DND-41 (cell line): ENCODE results near the gene AK5.

Source experiments
- EZH2 ChIP-seq: IDR thresholded peaks from 3 replicates; pipeline ENCODE4 v1.6.1; 2012; ENCODE audit warnings: borderline replicate concordance, low read depth, mild to moderate bottlenecking, moderate library complexity, low read length, inconsistent platforms; ENCODE audit not compliant: severe bottlenecking
- TF ChIP-seq, protein P1 (sequence below): IDR thresholded peaks from 2 replicates; pipeline ENCODE4 v1.5.1; 2012; ENCODE audit warnings: borderline replicate concordance, low read length, moderate library complexity, mild to moderate bottlenecking; ENCODE audit not compliant: poor library complexity, severe bottlenecking; ENCODE audit errors: extremely low read depth

DNA sequence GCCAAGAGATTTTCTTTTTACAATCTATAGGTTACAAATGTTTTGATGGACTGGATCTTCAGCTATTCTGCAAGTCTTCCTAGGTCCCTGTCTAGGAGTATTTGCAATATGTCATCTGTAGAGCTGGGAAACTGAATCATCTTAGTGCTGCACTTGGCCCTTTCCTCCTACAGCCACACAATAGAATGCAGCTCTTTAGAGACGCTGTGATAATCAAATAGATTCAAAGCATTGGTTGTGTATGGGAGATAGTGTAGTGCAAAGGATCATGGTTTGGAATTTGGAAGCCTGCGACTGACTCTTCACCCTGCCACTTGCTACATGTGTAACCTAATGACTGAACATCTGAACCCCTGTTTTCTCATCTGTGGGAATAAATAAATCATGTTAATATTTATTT lies 93.7 kb downstream of the AK5 start:
- TF ChIP-seq, protein P1, sequence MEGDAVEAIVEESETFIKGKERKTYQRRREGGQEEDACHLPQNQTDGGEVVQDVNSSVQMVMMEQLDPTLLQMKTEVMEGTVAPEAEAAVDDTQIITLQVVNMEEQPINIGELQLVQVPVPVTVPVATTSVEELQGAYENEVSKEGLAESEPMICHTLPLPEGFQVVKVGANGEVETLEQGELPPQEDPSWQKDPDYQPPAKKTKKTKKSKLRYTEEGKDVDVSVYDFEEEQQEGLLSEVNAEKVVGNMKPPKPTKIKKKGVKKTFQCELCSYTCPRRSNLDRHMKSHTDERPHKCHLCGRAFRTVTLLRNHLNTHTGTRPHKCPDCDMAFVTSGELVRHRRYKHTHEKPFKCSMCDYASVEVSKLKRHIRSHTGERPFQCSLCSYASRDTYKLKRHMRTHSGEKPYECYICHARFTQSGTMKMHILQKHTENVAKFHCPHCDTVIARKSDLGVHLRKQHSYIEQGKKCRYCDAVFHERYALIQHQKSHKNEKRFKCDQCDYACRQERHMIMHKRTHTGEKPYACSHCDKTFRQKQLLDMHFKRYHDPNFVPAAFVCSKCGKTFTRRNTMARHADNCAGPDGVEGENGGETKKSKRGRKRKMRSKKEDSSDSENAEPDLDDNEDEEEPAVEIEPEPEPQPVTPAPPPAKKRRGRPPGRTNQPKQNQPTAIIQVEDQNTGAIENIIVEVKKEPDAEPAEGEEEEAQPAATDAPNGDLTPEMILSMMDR = no peak
- no peak for TF ChIP-seq EZH2
